HFFc6 (cell line): ENCODE measurements around the gene BBOX1. TPM values are rescaled to one million over a fixed set of nuclear protein-coding genes. Genes with fewer than 3 reads are reported as not detected.

ENCODE experiments used
- DNase-seq: peaks from one replicate; pipeline ENCODE4 v3.0.0-alpha.2; 2018
- H3K27ac Mint-ChIP-seq: 2 replicates; pipeline ENCODE4 v1.8.0; 2020; ENCODE audit warnings: mild to moderate bottlenecking, mixed read lengths
- H3K27me3 Mint-ChIP-seq: 2 replicates; pipeline ENCODE4 v1.8.0; 2021; ENCODE audit warnings: mild to moderate bottlenecking, moderate library complexity, mixed read lengths; ENCODE audit not compliant: insufficient read depth
- H3K36me3 Mint-ChIP-seq: 2 replicates; pipeline ENCODE4 v1.8.0; 2021; ENCODE audit warnings: low read depth, mixed read lengths
- H3K4me1 Mint-ChIP-seq: 2 replicates; pipeline ENCODE4 v1.8.0; 2020; ENCODE audit warnings: low read depth, mixed read lengths
- H3K4me3 Mint-ChIP-seq: 2 replicates; pipeline ENCODE4 v1.8.0; 2020; ENCODE audit warnings: mild to moderate bottlenecking, moderate library complexity, mixed read lengths
- H3K9me3 Mint-ChIP-seq: 2 replicates; pipeline ENCODE4 v1.8.0; 2020; ENCODE audit warnings: mild to moderate bottlenecking, mixed read lengths
- total RNA-seq, 6 experiments: library from RNA; stranded (reverse); fragmentation: NEBNext Ultra II Directional; extraction: Animal tissue kit (Norgen Biotek cat#: 25700); gene quantifications; 2 replicates in 1 of 6; 3 replicates in 5 of 6; pipeline ENCODE4 v1.2.3, GENCODE V29; 2021
- TF ChIP-seq, protein P1 (sequence below): fragments of 200-600 bp; sonication (generic); IDR thresholded peaks from 2 replicates; pipeline ENCODE4 v1.5.0; 2021; ENCODE audit warnings: antibody characterized with exemption, mild to moderate bottlenecking

BBOX1 gene
- total RNA-seq, 6 experiments from 2014 or later, result not detected

DNA sequence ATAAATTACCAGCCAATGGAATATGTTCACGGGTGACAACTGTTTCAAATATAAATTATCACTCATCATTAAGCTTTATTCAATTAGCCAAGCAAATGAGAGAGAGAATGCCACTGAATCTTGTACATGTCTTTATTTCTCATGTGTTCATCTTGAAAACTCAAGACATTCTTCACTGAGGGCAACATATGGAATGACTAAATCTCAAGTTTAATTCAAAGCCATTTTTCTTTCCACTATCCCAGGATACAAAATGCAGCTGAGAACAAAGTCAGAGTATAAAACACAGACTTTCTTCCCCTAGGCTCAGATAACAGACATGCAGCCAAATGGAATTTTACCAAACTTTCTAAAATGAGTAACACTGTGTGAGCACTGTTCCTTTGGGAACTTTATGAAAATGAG, 12.1 kb upstream of the BBOX1 start:
- TF ChIP-seq, protein P1, sequence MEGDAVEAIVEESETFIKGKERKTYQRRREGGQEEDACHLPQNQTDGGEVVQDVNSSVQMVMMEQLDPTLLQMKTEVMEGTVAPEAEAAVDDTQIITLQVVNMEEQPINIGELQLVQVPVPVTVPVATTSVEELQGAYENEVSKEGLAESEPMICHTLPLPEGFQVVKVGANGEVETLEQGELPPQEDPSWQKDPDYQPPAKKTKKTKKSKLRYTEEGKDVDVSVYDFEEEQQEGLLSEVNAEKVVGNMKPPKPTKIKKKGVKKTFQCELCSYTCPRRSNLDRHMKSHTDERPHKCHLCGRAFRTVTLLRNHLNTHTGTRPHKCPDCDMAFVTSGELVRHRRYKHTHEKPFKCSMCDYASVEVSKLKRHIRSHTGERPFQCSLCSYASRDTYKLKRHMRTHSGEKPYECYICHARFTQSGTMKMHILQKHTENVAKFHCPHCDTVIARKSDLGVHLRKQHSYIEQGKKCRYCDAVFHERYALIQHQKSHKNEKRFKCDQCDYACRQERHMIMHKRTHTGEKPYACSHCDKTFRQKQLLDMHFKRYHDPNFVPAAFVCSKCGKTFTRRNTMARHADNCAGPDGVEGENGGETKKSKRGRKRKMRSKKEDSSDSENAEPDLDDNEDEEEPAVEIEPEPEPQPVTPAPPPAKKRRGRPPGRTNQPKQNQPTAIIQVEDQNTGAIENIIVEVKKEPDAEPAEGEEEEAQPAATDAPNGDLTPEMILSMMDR, result no peak
- no peak for DNase-seq
- Mint-ChIP-seq H3K4me3 (no peak overlapping the region), H3K4me1 (peaks cover 6% of the 10 kb centered on the region; the same call in 1 of the 2 replicates), H3K27me3 (no peaks in the 10 kb centered on the region), H3K36me3 (no peaks in the 10 kb centered on the region), H3K27ac (no peak overlapping the region), H3K9me3 (no peaks in the 10 kb centered on the region)

DNA sequence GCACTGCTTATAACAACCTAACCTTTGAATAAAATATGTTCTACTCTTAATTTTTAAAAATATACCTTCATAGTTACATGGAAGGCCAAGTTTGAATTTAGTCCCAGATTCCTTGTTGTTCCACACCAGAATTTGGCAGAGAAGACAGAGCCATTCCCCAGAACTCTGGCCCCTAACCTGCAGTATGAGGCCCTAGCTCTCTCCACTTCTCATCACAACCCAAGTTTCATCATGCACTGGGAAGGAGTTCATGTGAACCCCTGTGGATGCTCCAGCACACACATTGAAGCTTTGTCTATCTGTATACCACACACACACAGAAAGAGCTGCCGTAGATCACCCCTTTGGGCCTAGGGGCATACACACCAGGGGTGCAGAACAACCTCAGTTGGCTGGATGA, 10.6 kb upstream of the BBOX1 start:
- Mint-ChIP-seq H3K4me3 (no peak overlapping the region), H3K4me1 (peaks cover 6% of the 10 kb centered on the region; the same call in 1 of the 2 replicates), H3K27me3 (no peaks in the 10 kb centered on the region)

DNA sequence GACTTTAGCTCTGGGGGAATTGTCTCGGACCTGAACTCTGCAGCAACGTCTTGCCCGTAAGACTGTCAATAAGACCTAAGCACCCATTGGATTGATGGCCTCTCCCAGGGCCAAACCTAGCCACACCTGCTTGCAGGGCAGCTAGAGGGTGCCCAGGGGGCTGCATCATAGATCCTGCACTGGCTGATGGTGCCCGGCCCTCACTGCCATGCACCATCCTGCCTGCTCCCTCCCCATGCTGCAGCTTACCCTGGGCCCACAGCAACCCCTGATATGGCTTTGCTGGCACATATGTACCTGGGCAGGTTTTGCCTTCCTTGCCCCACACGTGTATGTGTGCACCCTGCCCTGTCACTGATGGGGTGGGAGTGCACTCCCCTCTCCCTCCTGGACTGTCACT, 8.9 kb upstream of the BBOX1 start:
- Mint-ChIP-seq H3K4me3 (no peak overlapping the region), H3K4me1 (peaks cover 6% of the 10 kb centered on the region; the same call in 1 of the 2 replicates), H3K27me3 (no peaks in the 10 kb centered on the region), H3K27ac (no peak overlapping the region), H3K36me3 (peaks cover 9% of the 10 kb centered on the region; the same call in 1 of the 2 replicates), H3K9me3 (peaks cover 8% of the 10 kb centered on the region)
- TF ChIP-seq, protein P1, result no peak
- no peak for DNase-seq

More for the DNA sequence above, 10.6 kb upstream of the BBOX1 start:
- Mint-ChIP-seq H3K27ac (no peak overlapping the region), H3K36me3 (peaks cover 6% of the 10 kb centered on the region; the same call in 1 of the 2 replicates), H3K9me3 (no peaks in the 10 kb centered on the region; the same call in none of the 2 replicates)
- TF ChIP-seq, protein P1, result no peak
- DNase-seq, result no peak

DNA sequence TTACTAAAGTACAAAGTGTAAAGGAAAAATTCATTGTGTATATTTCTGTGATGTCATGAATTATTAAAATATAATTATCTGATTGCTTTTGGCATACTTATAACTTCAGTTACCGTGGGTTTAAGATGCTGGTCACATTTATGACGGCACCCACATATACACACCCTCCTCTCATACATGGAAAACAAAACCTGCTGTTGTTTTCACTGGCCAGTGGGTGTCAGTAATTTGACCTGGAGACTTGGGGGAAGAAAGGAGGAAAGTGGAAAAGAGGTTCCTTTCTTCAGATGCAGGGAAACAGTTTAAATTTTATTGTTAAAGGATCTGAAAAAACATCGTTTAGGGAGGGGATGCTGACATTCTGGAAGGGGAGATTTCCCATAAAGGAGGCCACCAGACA, 742 bp upstream of the BBOX1 start:
- DNase-seq, result peak; percentile 2
- Mint-ChIP-seq H3K9me3 (peaks cover 25% of the 10 kb centered on the region), H3K27ac (no peak overlapping the region), H3K27me3 (peaks cover 4% of the 10 kb centered on the region; the same call in 1 of the 2 replicates), H3K4me3 (no peak overlapping the region), H3K4me1 (peaks cover 15% of the 10 kb centered on the region), H3K36me3 (peaks cover 14% of the 10 kb centered on the region)
- TF ChIP-seq, protein P1, result peak; percentile 38; the same call in 1 of the 2 replicates

DNA sequence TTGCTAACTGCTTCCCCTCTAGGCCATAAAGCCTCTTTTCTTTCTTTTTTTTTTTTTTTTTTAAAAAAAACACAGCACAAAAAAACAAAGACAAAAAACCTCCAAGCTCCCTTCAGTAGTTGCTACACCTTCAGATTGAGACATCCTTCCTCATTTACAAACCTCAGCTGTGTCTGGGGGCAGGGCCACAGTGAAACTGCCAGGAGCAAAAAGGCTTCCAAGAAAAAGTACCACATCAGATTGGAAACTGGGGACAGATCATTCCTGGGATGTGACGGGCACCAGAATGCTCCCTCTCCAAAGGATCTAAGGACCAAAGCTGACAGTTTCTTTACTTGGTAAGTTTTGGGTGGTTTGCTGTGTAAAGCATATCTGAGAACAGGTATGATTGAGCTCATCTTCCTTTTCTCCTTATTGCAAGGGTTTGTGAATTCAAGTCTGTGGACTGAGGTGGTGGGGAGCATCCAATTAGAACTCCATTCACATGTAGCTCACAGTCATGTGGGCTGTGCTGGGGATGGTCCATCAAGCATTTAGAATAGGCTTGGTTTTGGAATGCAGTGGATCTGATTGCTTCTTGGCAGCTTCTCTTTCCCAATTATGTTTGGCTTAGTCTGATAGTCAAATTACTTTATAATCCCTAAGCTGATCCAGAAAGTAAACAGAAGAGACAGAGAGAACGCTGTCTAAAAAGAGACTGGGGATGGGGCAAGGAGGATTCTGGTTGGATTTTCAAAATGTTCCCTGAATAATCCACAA, 705 bp downstream of the BBOX1 start:
- TF ChIP-seq, protein P1, result no peak
- no peak overlapping the region for H3K27ac Mint-ChIP-seq
- no peak for DNase-seq
- H3K4me3 Mint-ChIP-seq, result no peak overlapping the region
- H3K4me1 Mint-ChIP-seq, result peaks cover 15% of the 10 kb centered on the region
- peaks cover 7% of the 10 kb centered on the region for H3K27me3 Mint-ChIP-seq
- peaks cover 12% of the 10 kb centered on the region; the same call in 1 of the 2 replicates for H3K36me3 Mint-ChIP-seq
- H3K9me3 Mint-ChIP-seq, result peaks cover 21% of the 10 kb centered on the region
